ENCODE data around the gene RUNX2.

DNA sequence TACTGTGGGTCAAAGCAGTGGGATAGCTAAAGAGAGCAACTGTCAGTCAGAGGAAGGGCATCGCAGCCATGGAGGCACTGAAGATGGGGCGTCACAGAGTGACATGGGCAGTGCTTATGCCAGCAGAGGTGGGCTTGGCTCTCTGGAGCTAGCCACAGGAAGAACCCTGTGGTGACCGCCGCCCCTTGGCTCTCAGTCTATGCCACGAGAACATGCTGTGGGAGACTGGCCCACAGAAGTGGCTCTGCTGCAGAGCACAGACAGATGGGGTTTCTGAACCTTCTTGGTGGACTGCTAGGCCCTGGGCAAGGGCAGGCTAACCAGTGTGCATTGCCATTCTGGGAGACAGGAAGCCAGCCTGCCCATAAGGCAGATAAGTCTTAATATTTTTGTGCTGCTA lies 339.6 kb downstream of the RUNX2 start:
- TF ChIP-seq CTCF (IDR thresholded peaks at IDR 0.05 in 2 of 3, conservative IDR thresholded peaks at IDR 0.05 in 1 of 3; ENCODE audit: control insufficient read depth in 2 of 3, extremely low read depth in 1 of 3, insufficient read depth in 1 of 3, low read depth in 3 of 3, low read length in 3 of 3), result no peak
- no peak for TF ChIP-seq YBX1 (IDR thresholded peaks at IDR 0.05)
- TF ChIP-seq MXI1 (IDR thresholded peaks at IDR 0.05; ENCODE audit: low read depth, low read length), result no peak
- TF ChIP-seq YY1 (IDR thresholded peaks at IDR 0.05; ENCODE audit: low read depth, low read length), result no peak
